Activated T-helper 2 cell treated with anti-CD3 and anti-CD28 coated beads, Interferon-gamma antibody, Interleukin-2, Interleukin-4, amounts not matched to agents 10 μg/mL and 5 μg/mL and 100 μg/mL, durations not matched to agents 14 hours and 24 hours and 36 hours (primary cell): ENCODE data around the gene TBC1D22A. TPM values are rescaled to one million over a fixed set of nuclear protein-coding genes. Genes with fewer than 3 reads are reported as not detected.

Source experiments
- DNase-seq: peaks from one replicate; pipeline ENCODE4 v3.0.0; 2021; ENCODE audit warnings: low spot score
- H3K27ac Mint-ChIP-seq: one replicate; pipeline ENCODE4 v1.8.0; 2021; ENCODE audit warnings: mixed read lengths
- H3K27me3 Mint-ChIP-seq: one replicate; pipeline ENCODE4 v1.8.0; 2021; ENCODE audit warnings: low read depth, mixed read lengths
- H3K36me3 Mint-ChIP-seq: one replicate; pipeline ENCODE4 v1.8.0; 2021; ENCODE audit warnings: low read depth, mixed read lengths
- H3K4me1 Mint-ChIP-seq: one replicate; pipeline ENCODE4 v1.8.0; 2021; ENCODE audit warnings: low read depth, mixed read lengths
- H3K4me3 Mint-ChIP-seq: one replicate; pipeline ENCODE4 v1.8.0; 2021; ENCODE audit warnings: low read depth, mild to moderate bottlenecking, moderate library complexity, mixed read lengths
- H3K9me3 Mint-ChIP-seq: one replicate; pipeline ENCODE4 v1.8.0; 2021; ENCODE audit warnings: mixed read lengths
- intact Hi-C: fragments of 100-400 bp; cut with micrococcal nuclease; formaldehyde crosslinking; loops from one replicate; pipeline ENCODE4 v1.15.1; 2023
- total RNA-seq: library from RNA; stranded (reverse); gene quantifications from 2 replicates; pipeline ENCODE4 v1.2.3, GENCODE V29; 2022

Gene TBC1D22A
- total RNA-seq, 1 donor from 2014 or later = 34.8 TPM

DNA sequence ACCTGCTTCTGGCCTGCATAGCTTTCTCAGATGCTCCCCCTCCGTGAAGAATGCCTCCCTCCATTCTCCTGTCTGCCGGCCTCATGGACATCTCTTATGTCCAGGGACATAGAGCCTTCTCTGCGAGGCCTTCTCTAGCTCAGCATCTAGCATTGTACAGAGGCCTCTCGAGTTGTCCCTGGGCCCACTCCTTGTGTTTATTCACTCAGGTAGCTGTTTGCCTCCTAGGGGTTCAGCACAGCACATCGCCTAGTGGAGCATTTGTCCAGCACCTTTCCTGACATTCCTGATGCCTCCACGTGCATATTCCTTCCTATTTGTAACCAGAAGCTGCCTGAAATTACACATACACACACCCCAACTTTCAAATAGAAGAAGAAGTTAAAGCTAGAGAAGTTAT is 101.3 kb downstream of the TBC1D22A start:
- DNase-seq = no peak
- Mint-ChIP-seq H3K9me3 (peaks cover 7% of the 10 kb centered on the region), H3K27ac (no peak overlapping the region), H3K27me3 (no peaks in the 10 kb centered on the region), H3K36me3 (peaks cover 37% of the 10 kb centered on the region), H3K4me3 (no peak overlapping the region), H3K4me1 (no peaks in the 10 kb centered on the region)
- intact Hi-C loops = no loop called here

DNA sequence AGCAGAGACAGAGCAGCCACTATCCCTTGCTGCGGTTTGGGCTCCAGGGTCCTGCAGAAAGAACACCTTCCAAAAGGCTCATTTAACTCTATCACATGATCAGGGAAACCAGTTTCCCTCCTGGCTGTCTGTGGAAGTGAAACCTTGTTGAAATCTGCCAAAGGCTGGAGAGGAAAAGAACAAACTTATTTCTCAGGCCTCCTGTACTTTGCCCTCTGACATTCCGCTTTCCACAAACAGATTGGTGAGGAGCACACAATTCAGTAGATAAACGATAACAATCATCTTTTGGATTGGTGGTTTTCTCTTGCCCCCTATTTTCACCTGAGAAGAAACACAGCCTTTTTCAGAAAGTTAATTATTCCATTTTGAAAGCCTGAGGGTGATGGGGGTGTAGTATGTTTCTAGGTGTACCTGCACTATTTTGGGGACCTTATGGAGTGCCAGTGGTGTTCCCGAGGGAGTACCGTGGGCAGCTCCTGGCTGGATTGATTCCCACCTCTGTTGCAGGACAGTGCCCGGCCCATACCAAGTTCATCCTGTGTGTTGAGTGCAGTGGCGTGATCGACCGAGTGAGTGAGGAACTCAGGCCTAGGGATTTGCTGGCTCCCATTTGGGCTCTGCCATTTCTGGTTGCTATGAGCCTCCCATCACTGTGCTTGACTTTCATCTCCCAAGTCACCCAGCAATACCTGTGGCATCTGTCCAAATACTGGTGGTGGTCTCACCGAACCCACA is 102.0 kb downstream of the TBC1D22A start:
- Mint-ChIP-seq H3K36me3 (peaks cover 42% of the 10 kb centered on the region), H3K4me3 (no peak overlapping the region), H3K27ac (no peak overlapping the region), H3K27me3 (no peaks in the 10 kb centered on the region), H3K4me1 (no peaks in the 10 kb centered on the region), H3K9me3 (peaks cover 13% of the 10 kb centered on the region)
- DNase-seq = no peak
- intact Hi-C loops = no loop called here

DNA sequence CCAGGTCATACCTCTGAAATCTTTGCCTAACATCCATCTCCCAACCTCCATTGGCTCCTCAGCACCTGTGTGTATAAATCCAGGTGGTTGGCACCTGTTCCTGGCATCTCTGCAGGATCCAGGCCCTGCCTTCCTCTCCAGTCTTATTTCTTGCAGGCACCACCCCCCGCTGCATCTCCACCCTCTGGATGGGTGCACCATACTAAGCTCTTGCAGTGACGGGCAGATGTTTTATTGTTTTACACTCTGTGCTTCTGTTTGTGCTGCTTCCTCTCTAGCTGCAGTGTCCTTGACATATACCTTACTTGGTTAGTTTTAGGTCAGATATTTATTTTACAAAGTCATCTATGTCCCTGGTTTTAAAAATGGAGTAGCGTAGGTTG is 102.6 kb downstream of the TBC1D22A start:
- H3K36me3 Mint-ChIP-seq = peaks cover 46% of the 10 kb centered on the region
- DNase-seq = no peak
- no peaks in the 10 kb centered on the region for H3K27me3 Mint-ChIP-seq
- H3K9me3 Mint-ChIP-seq = peaks cover 13% of the 10 kb centered on the region
- H3K27ac Mint-ChIP-seq = no peak overlapping the region
- no peaks in the 10 kb centered on the region for H3K4me1 Mint-ChIP-seq
- intact Hi-C loops = no loop called here
- no peak overlapping the region for H3K4me3 Mint-ChIP-seq

DNA sequence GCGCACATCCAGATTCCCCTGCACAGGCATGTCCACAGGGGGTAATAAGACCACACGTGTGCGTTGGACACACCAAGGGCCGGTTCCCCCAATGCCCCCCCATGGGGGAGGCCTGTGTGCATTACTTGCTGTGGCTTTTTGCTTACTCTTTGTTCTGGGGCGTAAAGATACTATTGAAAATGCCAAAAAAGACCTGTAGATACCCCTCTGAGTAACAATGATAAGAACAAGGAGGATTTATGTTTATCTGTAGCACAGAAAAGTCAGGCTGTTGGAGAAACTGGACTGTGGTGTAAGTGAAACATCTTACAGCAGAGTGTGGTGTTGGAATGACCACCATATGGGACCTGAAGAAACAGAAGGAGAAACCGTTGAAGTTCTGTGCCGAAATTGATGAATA is 103.2 kb downstream of the TBC1D22A start:
- H3K4me3 Mint-ChIP-seq = no peak overlapping the region
- H3K36me3 Mint-ChIP-seq = peaks cover 52% of the 10 kb centered on the region
- H3K27ac Mint-ChIP-seq = no peak overlapping the region
- no peaks in the 10 kb centered on the region for H3K4me1 Mint-ChIP-seq
- H3K9me3 Mint-ChIP-seq = peaks cover 17% of the 10 kb centered on the region
- DNase-seq = no peak
- intact Hi-C loops = no loop called here
- H3K27me3 Mint-ChIP-seq = no peaks in the 10 kb centered on the region

DNA sequence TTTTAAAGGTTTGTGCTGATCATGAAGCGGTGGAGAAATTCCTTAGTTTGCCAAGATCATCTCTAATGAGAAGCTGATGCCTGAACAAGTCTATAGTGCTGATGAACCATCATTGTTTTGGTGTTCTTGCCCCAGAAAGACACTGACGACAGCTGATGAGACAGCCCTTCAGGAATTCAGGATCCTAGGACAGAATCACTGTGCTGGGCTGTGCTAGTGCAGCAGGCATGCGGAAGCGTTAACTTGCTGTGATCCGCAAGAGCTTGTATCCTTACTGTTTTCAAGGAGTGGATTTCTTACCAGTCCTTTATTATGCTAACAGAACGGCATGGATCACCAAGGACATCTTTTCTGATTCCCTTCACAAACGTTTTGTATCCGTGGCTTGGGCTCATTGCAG is 104.1 kb downstream of the TBC1D22A start:
- no peaks in the 10 kb centered on the region for H3K4me1 Mint-ChIP-seq
- DNase-seq = no peak
- no peak overlapping the region for H3K4me3 Mint-ChIP-seq
- H3K27me3 Mint-ChIP-seq = no peaks in the 10 kb centered on the region
- H3K27ac Mint-ChIP-seq = no peak overlapping the region
- intact Hi-C loops = no loop called here
- H3K9me3 Mint-ChIP-seq = peaks cover 26% of the 10 kb centered on the region
- peaks cover 62% of the 10 kb centered on the region for H3K36me3 Mint-ChIP-seq

DNA sequence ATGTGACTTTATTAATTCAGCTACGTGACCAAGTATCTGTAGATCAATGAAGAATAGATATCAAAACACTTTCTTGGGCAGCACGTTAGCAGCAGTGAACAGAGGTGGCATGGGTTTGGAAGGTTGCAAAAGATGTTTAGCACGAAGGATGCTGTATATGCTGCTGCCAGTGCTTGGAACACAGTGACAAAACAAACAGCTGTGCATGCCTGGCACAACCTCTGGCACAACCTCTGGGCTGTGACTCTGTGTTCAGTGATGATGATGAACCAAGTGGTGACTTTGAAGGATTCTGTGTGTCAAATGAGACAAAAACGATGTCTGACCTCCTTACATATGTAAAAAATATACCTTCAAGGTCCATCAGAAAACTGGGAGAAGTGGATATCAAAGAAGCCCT is 104.7 kb downstream of the TBC1D22A start:
- intact Hi-C loops = no loop called here
- peaks cover 65% of the 10 kb centered on the region for H3K36me3 Mint-ChIP-seq
- no peak overlapping the region for H3K27ac Mint-ChIP-seq
- no peaks in the 10 kb centered on the region for H3K27me3 Mint-ChIP-seq
- no peak overlapping the region for H3K4me3 Mint-ChIP-seq
- no peak for DNase-seq
- H3K4me1 Mint-ChIP-seq = no peaks in the 10 kb centered on the region
- peaks cover 31% of the 10 kb centered on the region for H3K9me3 Mint-ChIP-seq

DNA sequence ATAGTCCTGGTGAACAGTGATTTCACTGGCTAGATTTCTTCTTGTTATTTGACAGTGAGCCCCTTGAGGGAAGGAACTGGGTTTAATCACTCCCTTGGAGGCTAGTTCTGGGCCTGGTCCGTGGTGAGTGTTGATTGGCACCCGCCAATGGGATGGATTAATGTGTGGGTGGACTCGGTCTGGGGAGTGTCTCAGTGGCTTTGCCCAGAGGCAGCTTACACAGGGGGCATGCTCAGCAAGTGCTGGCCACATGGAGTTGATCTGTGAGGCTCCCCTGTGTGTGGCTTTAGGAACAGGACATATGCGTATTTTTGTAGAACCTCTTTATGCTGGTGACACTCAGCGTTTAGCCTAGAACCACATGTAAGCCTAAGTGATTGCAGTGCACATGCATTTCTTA is 106.9 kb downstream of the TBC1D22A start:
- no peak for DNase-seq
- no peak overlapping the region for H3K4me3 Mint-ChIP-seq
- no peaks in the 10 kb centered on the region for H3K4me1 Mint-ChIP-seq
- no peak overlapping the region for H3K27ac Mint-ChIP-seq
- intact Hi-C loops = no loop called here
- no peaks in the 10 kb centered on the region for H3K27me3 Mint-ChIP-seq
- H3K9me3 Mint-ChIP-seq = peaks cover 39% of the 10 kb centered on the region
- H3K36me3 Mint-ChIP-seq = peaks cover 76% of the 10 kb centered on the region

DNA sequence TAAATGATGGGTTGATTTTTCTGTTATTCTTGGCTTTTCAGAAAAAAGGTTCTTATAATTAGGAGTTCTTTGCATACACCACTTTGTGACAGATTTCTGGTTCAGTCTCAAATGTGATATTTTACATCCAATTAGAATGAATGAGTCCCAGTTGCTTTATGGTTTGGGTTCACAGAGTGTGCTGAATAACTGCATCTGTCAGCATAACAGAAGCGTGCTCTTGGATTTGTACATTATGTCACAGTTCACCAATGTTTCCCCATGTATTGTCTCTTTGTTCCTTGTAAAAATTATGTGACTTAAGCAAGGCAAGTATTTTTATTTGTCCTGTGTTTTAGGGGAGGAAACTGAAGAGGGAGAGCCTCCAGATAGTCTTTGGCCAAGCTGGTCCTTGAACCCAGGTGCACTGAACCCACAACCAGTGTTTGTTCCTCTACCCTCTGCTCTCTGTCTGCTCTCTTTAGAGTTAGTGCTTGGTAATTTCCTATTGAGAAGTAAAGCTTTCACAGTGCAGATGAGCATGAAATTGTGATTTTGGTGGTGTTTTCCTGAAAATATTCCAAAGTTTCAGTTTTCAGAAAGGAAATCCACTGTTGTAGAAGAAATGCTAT is 107.5 kb downstream of the TBC1D22A start:
- H3K36me3 Mint-ChIP-seq = peaks cover 73% of the 10 kb centered on the region
- intact Hi-C loops = no loop called here
- DNase-seq = no peak

DNA sequence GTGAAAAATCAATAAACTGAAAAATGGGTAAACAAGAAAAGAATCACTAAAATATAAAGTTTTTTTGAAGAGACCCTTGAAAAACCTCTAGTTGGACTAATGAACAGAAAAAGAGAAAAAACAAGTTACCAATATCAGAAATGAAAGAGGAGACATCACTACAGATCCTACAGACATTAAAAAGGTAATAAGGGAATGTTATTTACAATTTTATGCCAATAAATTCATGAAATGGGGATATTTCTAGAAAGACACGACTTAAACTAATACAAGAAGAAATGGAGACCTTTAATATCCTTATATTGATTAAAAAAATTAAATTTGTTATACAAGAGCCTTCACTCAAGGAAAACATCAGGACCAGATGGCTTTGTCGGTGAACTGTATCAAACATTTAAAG is 109.4 kb downstream of the TBC1D22A start:
- no peak for DNase-seq
- H3K9me3 Mint-ChIP-seq = peaks cover 39% of the 10 kb centered on the region
- H3K36me3 Mint-ChIP-seq = peaks cover 57% of the 10 kb centered on the region
- peaks cover 2% of the 10 kb centered on the region for H3K4me1 Mint-ChIP-seq
- no peak overlapping the region for H3K27ac Mint-ChIP-seq
- no peak overlapping the region for H3K4me3 Mint-ChIP-seq
- intact Hi-C loops = no loop called here
- H3K27me3 Mint-ChIP-seq = no peaks in the 10 kb centered on the region

More for the DNA sequence above, 107.5 kb downstream of the TBC1D22A start:
- no peak overlapping the region for H3K4me3 Mint-ChIP-seq
- no peaks in the 10 kb centered on the region for H3K27me3 Mint-ChIP-seq
- H3K4me1 Mint-ChIP-seq = no peaks in the 10 kb centered on the region
- H3K9me3 Mint-ChIP-seq = peaks cover 39% of the 10 kb centered on the region
- no peak overlapping the region for H3K27ac Mint-ChIP-seq

DNA sequence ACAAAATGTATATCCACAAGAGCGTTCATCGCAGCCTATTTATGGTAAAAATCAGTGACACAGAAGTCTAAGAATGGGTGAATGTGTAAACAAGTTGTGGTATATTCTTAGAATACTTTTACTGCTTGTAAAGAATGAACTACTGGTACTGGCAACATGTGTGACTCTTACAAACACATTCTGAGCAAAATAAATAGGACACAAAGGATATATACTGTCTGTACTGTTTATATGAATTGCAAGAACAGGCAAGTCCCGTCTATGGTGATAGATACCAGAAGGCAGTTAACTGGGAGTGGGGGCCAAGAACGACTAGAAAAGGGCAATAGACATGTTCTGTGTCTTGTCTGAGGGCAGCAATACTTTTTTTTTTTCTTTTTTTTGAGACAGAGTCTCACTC is 112.6 kb downstream of the TBC1D22A start:
- intact Hi-C loops = no loop called here
- no peak overlapping the region for H3K27ac Mint-ChIP-seq

DNA sequence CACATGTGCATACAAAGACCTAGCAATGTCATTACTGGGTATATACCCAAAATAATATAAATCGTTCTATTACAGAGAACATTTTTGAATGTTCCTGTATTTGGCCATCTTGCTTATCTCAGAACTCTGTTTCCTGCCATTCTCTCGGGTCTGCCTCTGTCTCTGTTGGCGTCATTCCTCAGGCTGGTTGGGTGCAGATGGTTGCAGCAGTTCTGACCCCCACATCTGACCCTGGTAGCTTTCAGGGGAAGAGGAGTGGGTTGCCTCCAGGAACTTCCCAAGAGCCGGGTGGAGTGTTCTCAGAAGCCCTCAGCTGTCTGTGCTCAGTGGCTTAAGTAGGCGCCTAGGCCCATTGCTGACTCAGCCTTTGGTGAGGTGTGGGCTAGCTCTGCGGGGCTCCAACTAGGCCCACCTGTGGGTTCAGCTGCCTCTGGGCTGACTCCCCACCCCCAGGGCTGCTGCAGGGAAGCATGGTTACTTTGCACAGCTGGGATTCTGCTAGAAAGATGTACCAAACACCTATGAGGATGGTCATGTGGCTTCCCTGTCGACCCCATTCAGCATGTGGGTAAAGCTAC is 114.0 kb downstream of the TBC1D22A start:
- no peak overlapping the region for H3K27ac Mint-ChIP-seq
- peaks cover 14% of the 10 kb centered on the region for H3K9me3 Mint-ChIP-seq
- intact Hi-C loops = no loop called here
- DNase-seq = no peak
- peaks cover 7% of the 10 kb centered on the region for H3K4me1 Mint-ChIP-seq
- peaks cover 24% of the 10 kb centered on the region for H3K36me3 Mint-ChIP-seq
- H3K27me3 Mint-ChIP-seq = no peaks in the 10 kb centered on the region
- no peak overlapping the region for H3K4me3 Mint-ChIP-seq

More for the DNA sequence above, 112.6 kb downstream of the TBC1D22A start:
- H3K36me3 Mint-ChIP-seq = peaks cover 38% of the 10 kb centered on the region
- no peak for DNase-seq
- H3K4me3 Mint-ChIP-seq = no peak overlapping the region
- H3K9me3 Mint-ChIP-seq = peaks cover 26% of the 10 kb centered on the region
- H3K27me3 Mint-ChIP-seq = no peaks in the 10 kb centered on the region
- H3K4me1 Mint-ChIP-seq = peaks cover 7% of the 10 kb centered on the region

DNA sequence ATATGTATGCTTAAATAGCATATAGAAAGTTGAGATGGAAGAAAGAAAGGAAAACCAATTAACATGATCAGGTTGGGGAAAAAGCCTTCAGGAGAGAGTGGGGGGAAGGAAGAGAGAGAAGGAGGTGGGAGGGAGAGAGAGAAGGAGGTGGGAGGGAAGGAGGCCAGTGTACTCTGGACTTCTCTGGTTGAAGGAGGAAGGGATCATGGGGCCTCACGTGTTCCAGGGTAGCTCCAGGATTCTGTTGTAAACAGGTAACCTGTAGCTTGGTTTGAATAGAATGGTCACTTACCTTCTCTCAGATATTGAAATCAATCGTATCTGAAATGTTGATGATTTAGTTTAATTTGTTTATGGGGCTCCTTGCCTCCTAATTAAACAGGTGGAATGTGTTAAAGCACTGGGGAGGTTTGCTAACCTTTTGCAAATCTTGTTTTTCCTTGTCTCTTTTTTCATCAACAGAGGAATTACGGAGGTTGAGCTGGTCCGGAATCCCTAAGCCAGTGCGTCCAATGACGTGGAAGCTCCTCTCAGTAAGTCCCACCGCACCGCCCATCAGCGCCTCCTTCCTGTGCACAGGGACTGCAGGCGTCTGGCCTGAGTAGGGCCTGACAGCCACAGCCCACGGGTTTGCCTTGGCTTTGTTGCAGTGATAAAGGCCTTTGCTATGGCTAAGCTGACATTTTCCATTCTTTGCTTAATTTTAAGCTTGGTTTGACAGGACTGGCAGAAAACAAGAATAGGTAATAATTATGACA is 115.9 kb downstream of the TBC1D22A start:
- Mint-ChIP-seq H3K4me1 (peaks cover 7% of the 10 kb centered on the region), H3K27ac (peak overlapping the region; percentile 61), H3K4me3 (no peak overlapping the region), H3K27me3 (no peaks in the 10 kb centered on the region), H3K36me3 (peaks cover 12% of the 10 kb centered on the region), H3K9me3 (no peaks in the 10 kb centered on the region)
- intact Hi-C loops = no loop called here
- no peak for DNase-seq

DNA sequence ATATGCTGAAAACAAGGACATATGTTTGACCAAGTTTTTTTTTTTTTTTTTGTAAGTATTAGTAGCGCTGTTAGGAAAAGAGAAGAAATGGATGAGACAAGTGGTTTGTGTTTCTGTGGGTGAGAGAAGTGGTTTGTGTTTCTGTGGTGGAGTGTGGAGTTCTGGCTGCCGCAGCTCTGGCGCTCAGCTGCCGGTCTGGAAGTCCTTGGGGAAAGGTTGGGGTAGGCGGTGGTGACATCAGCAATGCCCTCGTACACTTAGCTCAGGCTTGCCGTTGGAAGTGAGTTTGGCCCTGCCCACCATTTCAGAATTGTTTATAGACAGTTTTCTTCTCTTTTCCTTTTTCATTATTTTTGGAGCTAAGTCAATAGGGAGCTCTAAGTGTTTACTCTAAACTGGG is 116.6 kb downstream of the TBC1D22A start:
- no peak overlapping the region for H3K27ac Mint-ChIP-seq

More for the DNA sequence above, 116.6 kb downstream of the TBC1D22A start:
- Mint-ChIP-seq H3K9me3 (no peaks in the 10 kb centered on the region), H3K36me3 (peaks cover 11% of the 10 kb centered on the region), H3K27me3 (no peaks in the 10 kb centered on the region), H3K4me3 (no peak overlapping the region), H3K4me1 (peaks cover 7% of the 10 kb centered on the region)
- intact Hi-C loops = no loop called here
- DNase-seq = no peak
